CD14-positive monocyte (primary cell): ENCODE measurements around the gene CEBPB. TPM values are rescaled to one million over a fixed set of nuclear protein-coding genes. Genes with fewer than 3 reads are reported as not detected.

ENCODE experiments used
- DNase-seq, 3 donors: peaks; one replicate each; pipeline ENCODE4 v3.0.0-alpha.2; 2011 to 2022
- H2AFZ ChIP-seq: 2 replicates; pipeline ENCODE4 v1.6.0; 2012; ENCODE audit warnings: mild to moderate bottlenecking, low read depth, low read length, inconsistent platforms; ENCODE audit not compliant: insufficient read depth, poor library complexity, severe bottlenecking
- H3K27ac ChIP-seq, 2 donors: 1 replicate in 1 of 2; 2 replicates in 1 of 2; pipeline ENCODE4 v1.5.1; 2012 to 2013; ENCODE audit warnings: low read length in 2 of 2, control low read depth in 1 of 2, inconsistent platforms in 1 of 2, low read depth in 1 of 2, mild to moderate bottlenecking in 1 of 2
- H3K27me3 ChIP-seq, 2 donors: one replicate each; pipeline versions ENCODE4 v1.6.0 to v1.6.1; 2011 to 2013; ENCODE audit warnings: low read length in 2 of 2; ENCODE audit not compliant: control insufficient read depth in 2 of 2, insufficient read depth in 2 of 2
- H3K36me3 ChIP-seq, 2 donors: replicated peaks in 1 of 2; 1 replicate in 1 of 2; 2 replicates in 1 of 2; pipeline versions ENCODE4 v1.5.1 to v1.6.1; 2012 to 2013; ENCODE audit warnings: low read length in 2 of 2, control low read depth in 1 of 2, inconsistent platforms in 1 of 2, mild to moderate bottlenecking in 1 of 2; ENCODE audit not compliant: insufficient read depth in 2 of 2, control insufficient read depth in 1 of 2
- H3K4me1 ChIP-seq, 2 donors: 1 replicate in 1 of 2; 2 replicates in 1 of 2; pipeline versions ENCODE4 v1.5.1 to v1.6.1; 2012 to 2013; ENCODE audit warnings: low read length in 2 of 2, control low read depth in 1 of 2, inconsistent platforms in 1 of 2, mild to moderate bottlenecking in 1 of 2, moderate library complexity in 1 of 2; ENCODE audit not compliant: insufficient read depth in 2 of 2, control insufficient read depth in 1 of 2
- H3K4me2 ChIP-seq: replicated peaks from 2 replicates; pipeline ENCODE3; 2012; ENCODE audit warnings: low read length, moderate library complexity, mild to moderate bottlenecking; ENCODE audit not compliant: poor library complexity, severe bottlenecking; ENCODE audit errors: extremely low read depth
- H3K4me3 ChIP-seq, 3 experiments: fragments of 200-600 bp in 1 of 3; sonication (generic) in 1 of 3; replicated peaks in 1 of 3; 1 replicate in 2 of 3; 2 replicates in 1 of 3; pipeline ENCODE4 v1.5.1; 2011 to 2013; ENCODE audit warnings: low read length in 3 of 3, mild to moderate bottlenecking in 3 of 3, control low read depth in 2 of 3, low read depth in 2 of 3, inconsistent platforms in 1 of 3, moderate library complexity in 1 of 3
- H3K79me2 ChIP-seq: 2 replicates; pipeline ENCODE4 v1.6.0; 2012; ENCODE audit warnings: mild to moderate bottlenecking, control low read depth, inconsistent platforms, low read length, moderate library complexity; ENCODE audit not compliant: insufficient read depth
- H3K9ac ChIP-seq: 2 replicates; pipeline ENCODE4 v1.6.0; 2017; ENCODE audit warnings: low read length, mild to moderate bottlenecking; ENCODE audit not compliant: insufficient read depth, poor library complexity, severe bottlenecking
- H3K9me3 ChIP-seq, 2 donors: replicated peaks in 1 of 2; 1 replicate in 1 of 2; 2 replicates in 1 of 2; pipeline versions ENCODE4 v1.5.1 to v1.6.1; 2012 to 2013; ENCODE audit warnings: low read length in 2 of 2, control low read depth in 1 of 2; ENCODE audit not compliant: control insufficient read depth in 1 of 2, insufficient read depth in 1 of 2
- H4K20me1 ChIP-seq: 2 replicates; pipeline ENCODE4 v1.6.0; 2012; ENCODE audit warnings: mild to moderate bottlenecking, low read length, control low read depth, moderate library complexity; ENCODE audit not compliant: insufficient read depth
- H3K27ac Mint-ChIP-seq, 7 donors: one replicate each; pipeline ENCODE4 v1.8.0; 2020; ENCODE audit warnings: mild to moderate bottlenecking in 7 of 7, mixed read lengths in 7 of 7, moderate library complexity in 6 of 7, inconsistent platforms in 2 of 7
- H3K27me3 Mint-ChIP-seq, 3 donors: one replicate each; pipeline ENCODE4 v1.8.0; 2021 to 2022; ENCODE audit warnings: low read depth in 3 of 3, mild to moderate bottlenecking in 3 of 3, mixed read lengths in 3 of 3, moderate library complexity in 3 of 3, inconsistent platforms in 1 of 3
- H3K36me3 Mint-ChIP-seq, 2 donors: one replicate each; pipeline ENCODE4 v1.8.0; 2020; ENCODE audit warnings: mixed read lengths in 2 of 2, inconsistent platforms in 1 of 2, mild to moderate bottlenecking in 1 of 2
- H3K4me1 Mint-ChIP-seq: one replicate; pipeline ENCODE4 v1.8.0; 2020; ENCODE audit warnings: mild to moderate bottlenecking, mixed read lengths
- H3K4me3 Mint-ChIP-seq, 2 donors: one replicate each; pipeline ENCODE4 v1.8.0; 2020; ENCODE audit warnings: mild to moderate bottlenecking in 2 of 2, mixed read lengths in 2 of 2, moderate library complexity in 1 of 2
- H3K9me3 Mint-ChIP-seq, 7 donors: one replicate each; pipeline ENCODE4 v1.8.0; 2020 to 2022; ENCODE audit warnings: mixed read lengths in 7 of 7, mild to moderate bottlenecking in 6 of 7, moderate library complexity in 6 of 7, inconsistent platforms in 2 of 7
- CTCF ChIP-seq: fragments of 200-600 bp; IDR thresholded peaks from one replicate; pipeline ENCODE4 v1.8.0; 2022; ENCODE audit warnings: antibody characterized with exemption, mild to moderate bottlenecking
- WGBS: methylation state at CpG from one replicate; pipeline ENCODE4 v1.1.5; 2013; ENCODE audit warnings: missing lambda C conversion rate; ENCODE audit not compliant: insufficient coverage; 5-methylcytosine and 5-hydroxymethylcytosine counted together
- intact Hi-C, 2 donors: fragments of 100-400 bp; cut with micrococcal nuclease; formaldehyde crosslinking; loops; one replicate each; pipeline versions ENCODE4 v1.15.0 to v1.15.1; 2023
- polyA plus RNA-seq, 3 donors: library from polyadenylated mRNA; depleted of rRNA in 1 of 3; unstranded in 2 of 3; stranded (reverse) in 1 of 3; fragments of 300-500 nt in 2 of 3; fragments of >200 nt in 1 of 3; fragmentation: Illumina TruSeq in 2 of 3; gene quantifications; 1 replicate in 2 of 3; 2 replicates in 1 of 3; pipeline ENCODE4 v1.2.3, GENCODE V29; 2012 to 2021

Gene CEBPB
- polyA plus RNA-seq, 3 donors, result 52.4 to 445 (median 80.8) TPM

GRCh38 chr20:50189681-50190250, 864 bp upstream of the CEBPB start:
- Histone ChIP-seq H4K20me1 (peaks cover 33% of the 10 kb centered on the region), H3K36me3 (peaks cover 24 to 27% of the 10 kb centered on the region in 2 donors), H3K27me3 (no peaks in the 10 kb centered on the region), H2AFZ (peak overlapping the region; percentile 54), H3K9ac (peak overlapping the region; percentile 99), H3K4me2 (peak overlapping the region; percentile 87), H3K4me3 (peak overlapping the region in 2 of 3 experiments; percentile 22 to 96), H3K9me3 (no peaks in the 10 kb centered on the region), H3K27ac (peak overlapping the region; percentile 57 to 90), H3K79me2 (peaks cover 40% of the 10 kb centered on the region), H3K4me1 (peaks cover 60 to 62% of the 10 kb centered on the region in 2 donors)
- no peak for TF ChIP-seq CTCF
- Mint-ChIP-seq H3K27me3 (peaks cover 3 to 10% (median 5%) of the 10 kb centered on the region in 3 donors), H3K36me3 (peaks cover 25 to 27% of the 10 kb centered on the region in 2 donors), H3K9me3 (peaks cover 0 to 9% (median 0%) of the 10 kb centered on the region in 7 donors), H3K27ac (peak overlapping the region; percentile 83 to 94 (median 86)), H3K4me1 (peaks cover 48% of the 10 kb centered on the region), H3K4me3 (peak overlapping the region; percentile 72 to 74)
- WGBS, result 19% methylated on average over 18 of the region's 29 CpGs
- intact Hi-C loops, result loop anchor here (2.0 to 5.0 kb wide), 7 partner anchors 38 to 388 kb away; no protein-coding TSS in a partner anchor
- DNase-seq, result peak; percentile 35 to 66 (median 41)

GRCh38 chr20:50191065-50191543, 474 bp downstream of the CEBPB start:
- Mint-ChIP-seq H3K27ac (peak overlapping the region; percentile 68 to 90 (median 85)), H3K4me1 (peaks cover 59% of the 10 kb centered on the region), H3K27me3 (peaks cover 0 to 7% (median 0%) of the 10 kb centered on the region in 3 donors), H3K9me3 (peaks cover 0 to 9% (median 0%) of the 10 kb centered on the region in 7 donors), H3K4me3 (peak overlapping the region; percentile 77 to 84), H3K36me3 (peaks cover 35 to 38% of the 10 kb centered on the region in 2 donors)
- Histone ChIP-seq H2AFZ (no peak overlapping the region), H4K20me1 (peaks cover 47% of the 10 kb centered on the region), H3K9me3 (no peaks in the 10 kb centered on the region), H3K4me2 (peak overlapping the region; percentile 87), H3K4me1 (peaks cover 69 to 73% of the 10 kb centered on the region in 2 donors), H3K4me3 (peak overlapping the region; percentile 85 to 96 (median 96)), H3K27me3 (no peaks in the 10 kb centered on the region), H3K79me2 (peaks cover 50% of the 10 kb centered on the region), H3K9ac (peak overlapping the region; percentile 99), H3K27ac (peak overlapping the region; percentile 88 to 90), H3K36me3 (peaks cover 24 to 30% of the 10 kb centered on the region in 2 donors)
- DNase-seq, result peak in 2 of 3 donors; percentile 43 to 53
- under 1% methylated on average over 66 of the region's 69 CpGs for WGBS
- intact Hi-C loops, result loop anchor here (2.0 to 5.0 kb wide), 5 partner anchors 36 to 158 kb away; no protein-coding TSS in a partner anchor
- TF ChIP-seq CTCF, result no peak
